T47D (cell line): Measurements from ENCODE around the gene TICAM2.

Experiments used
- DNase-seq, 2 experiments: peaks; one replicate each; pipeline versions ENCODE4 v3.0.0 to v3.0.0-alpha.2; 2011 to 2012; ENCODE audit warnings: low read depth in 1 of 2, low spot score in 1 of 2
- JUND ChIP-seq: IDR thresholded peaks from 2 replicates; pipeline ENCODE4 v1.6.1; 2012; ENCODE audit warnings: low read depth
- in situ Hi-C: cut with HindIII; loops from 2 replicates; pipeline ENCODE4 v1.10.0; 2016; ENCODE audit warnings: low sequenced_read_pairs, low pct_unique_long_range_greater_than_20kb

TICAM2 gene

GRCh38 chr5:115553082-115553481, 49.2 kb downstream of the TICAM2 start:
- in situ Hi-C loops, result no loop called here
- DNase-seq, result no peak
- no peak for TF ChIP-seq JUND

- no peak for TF ChIP-seq JUND
- DNase-seq, result no peak
- in situ Hi-C loops, result no loop called here
These were observed 50.9 kb downstream of the TICAM2 start for GRCh38 chr5:115551415-115551814.

- DNase-seq, result peak in 1 of 2 experiments; percentile 44
- no peak for TF ChIP-seq JUND
- in situ Hi-C loops, result no loop called here
These were observed 53.1 kb downstream of the TICAM2 start for GRCh38 chr5:115549154-115549553.

- no peak for TF ChIP-seq JUND
- in situ Hi-C loops, result no loop called here
- no peak for DNase-seq
These were observed 53.6 kb downstream of the TICAM2 start for GRCh38 chr5:115548683-115549082.

GRCh38 chr5:115545351-115545882, 56.9 kb downstream of the TICAM2 start:
- in situ Hi-C loops, result no loop called here
- no peak for TF ChIP-seq JUND
- no peak for DNase-seq

GRCh38 chr5:115544436-115545350, 57.6 kb downstream of the TICAM2 start, which contains the start of gene FEM1C:
Gene FEM1C (minus strand): TSS chr5:115544775. CDS start chr5:115543493, 1,282 bp downstream.
- TF ChIP-seq JUND, result no peak
- peak; percentile 94 to 98 for DNase-seq
- in situ Hi-C loops, result no loop called here

- TF ChIP-seq JUND, result no peak
- in situ Hi-C loops, result no loop called here
These were observed 58.2 kb downstream of the TICAM2 start for GRCh38 chr5:115544043-115544435.

GRCh38 chr5:115543365-115544042, 58.8 kb downstream of the TICAM2 start:
- peak; percentile 13 to 16 for DNase-seq
- in situ Hi-C loops, result no loop called here
- no peak for TF ChIP-seq JUND

More at GRCh38 chr5:115544043-115544435, 58.2 kb downstream of the TICAM2 start:
- DNase-seq, result peak in 1 of 2 experiments; percentile 57

- in situ Hi-C loops, result no loop called here
- TF ChIP-seq JUND, result no peak
- no peak for DNase-seq
These were observed 59.5 kb downstream of the TICAM2 start for GRCh38 chr5:115542651-115543364.

- in situ Hi-C loops, result no loop called here
- DNase-seq, result no peak
- no peak for TF ChIP-seq JUND
These were observed 60.2 kb downstream of the TICAM2 start for GRCh38 chr5:115542086-115542485.

- TF ChIP-seq JUND, result no peak
- in situ Hi-C loops, result no loop called here
- DNase-seq, result no peak
These were observed 60.7 kb downstream of the TICAM2 start for GRCh38 chr5:115541611-115542010.

- DNase-seq, result no peak
These were observed 66.7 kb downstream of the TICAM2 start for GRCh38 chr5:115535479-115536035.

More at GRCh38 chr5:115535479-115536035, 66.7 kb downstream of the TICAM2 start:
- TF ChIP-seq JUND, result no peak
- in situ Hi-C loops, result no loop called here
